B cell (primary cell): ENCODE results near the gene LSS. TPM values are rescaled to one million over a fixed set of nuclear protein-coding genes. Genes with fewer than 3 reads are reported as not detected.

Experiments used
- ATAC-seq: fragments of 200-7000 bp; cut with Tn5 transposase; one replicate; pipeline ENCODE4 v1.10.0; 2021; ENCODE audit warnings: low read depth, mild to moderate bottlenecking, moderate number of reproducible peaks, moderate library complexity
- CTCF ChIA-PET: fragments of 350-600 bp; sonication (Branson Sonifier 250); formaldehyde crosslinking; loops from one replicate; lab custom pipeline; 2021; ENCODE audit warnings: antibody characterized with exemption, inconsistent platforms; lab: Charles Lee
- POLR2A ChIA-PET: fragments of 350-600 bp; sonication (Branson Sonifier 250); formaldehyde crosslinking; loops from one replicate; lab custom pipeline; 2021; ENCODE audit warnings: antibody characterized with exemption; lab: Charles Lee
- DNase-seq: peaks from one replicate; pipeline ENCODE4 v3.0.0; 2013
- H2AFZ ChIP-seq: 2 replicates; pipeline ENCODE4 v1.6.1; 2012; ENCODE audit warnings: mild to moderate bottlenecking, low read depth, low read length; ENCODE audit not compliant: insufficient read depth, poor library complexity, severe bottlenecking
- H3K27ac ChIP-seq, 2 donors: 1 replicate in 1 of 2; 2 replicates in 1 of 2; pipeline ENCODE4 v1.5.1; 2012 to 2013; ENCODE audit warnings: low read length in 2 of 2, mild to moderate bottlenecking in 2 of 2, moderate library complexity in 1 of 2
- H3K27me3 ChIP-seq, 4 experiments: fragments of 200-600 bp in 1 of 4; sonication (generic) in 1 of 4; replicated peaks in 1 of 4; 1 replicate in 2 of 4; 2 replicates in 2 of 4; pipeline versions ENCODE4 v1.6.1 to v1.7.0; 2013 to 2016; ENCODE audit warnings: low read length in 3 of 4, mild to moderate bottlenecking in 2 of 4, mixed read lengths in 1 of 4, moderate library complexity in 1 of 4; ENCODE audit not compliant: insufficient read depth in 4 of 4, control insufficient read depth in 3 of 4; ENCODE audit errors: control extremely low read depth in 1 of 4
- H3K36me3 ChIP-seq, 2 experiments: replicated peaks in 1 of 2; 1 replicate in 1 of 2; 2 replicates in 1 of 2; pipeline versions ENCODE4 v1.6.1 to v1.7.1; 2013; ENCODE audit warnings: low read length in 1 of 2; ENCODE audit not compliant: insufficient read depth in 2 of 2, control insufficient read depth in 1 of 2; ENCODE audit errors: control extremely low read depth in 1 of 2, extremely low read depth in 1 of 2
- H3K4me1 ChIP-seq, 2 donors: fragments of 200-600 bp in 1 of 2; sonication (generic) in 1 of 2; 1 replicate in 1 of 2; 2 replicates in 1 of 2; pipeline versions ENCODE4 v1.5.1 to v1.6.1; 2013 to 2017; ENCODE audit warnings: low read length in 2 of 2; ENCODE audit not compliant: control insufficient read depth in 2 of 2, insufficient read depth in 2 of 2
- H3K4me2 ChIP-seq: replicated peaks from 2 replicates; pipeline ENCODE3; 2012; ENCODE audit warnings: mild to moderate bottlenecking, low read depth, low read length; ENCODE audit not compliant: poor library complexity, severe bottlenecking
- H3K4me3 ChIP-seq, 5 experiments: fragments of 200-600 bp in 1 of 5; sonication (generic) in 1 of 5; 1 replicate in 3 of 5; 2 replicates in 2 of 5; pipeline versions ENCODE4 v1.5.1 to v1.7.0; 2011 to 2016; ENCODE audit warnings: low read length in 4 of 5, mild to moderate bottlenecking in 4 of 5, low read depth in 2 of 5, control low read depth in 1 of 5, moderate library complexity in 1 of 5; ENCODE audit not compliant: insufficient read depth in 1 of 5; ENCODE audit errors: control extremely low read depth in 1 of 5, extremely low read depth in 1 of 5
- H3K79me2 ChIP-seq: fragments of 200-600 bp; sonication (generic); one replicate; pipeline ENCODE4 v1.6.0; 2016; ENCODE audit warnings: low read length; ENCODE audit not compliant: control insufficient read depth, insufficient read depth
- H3K9ac ChIP-seq: fragments of 200-600 bp; sonication (generic); 2 replicates; pipeline ENCODE4 v1.6.1; 2017; ENCODE audit warnings: mild to moderate bottlenecking, low read length, moderate library complexity
- H3K9me3 ChIP-seq, 3 donors: one replicate each; pipeline versions ENCODE4 v1.6.1 to v1.7.1; 2013; ENCODE audit warnings: low read length in 2 of 3; ENCODE audit not compliant: control insufficient read depth in 2 of 3, insufficient read depth in 1 of 3; ENCODE audit errors: control extremely low read depth in 1 of 3
- H4K20me1 ChIP-seq: 2 replicates; pipeline ENCODE4 v1.6.0; 2012; ENCODE audit warnings: mild to moderate bottlenecking, low read length; ENCODE audit not compliant: insufficient read depth, control insufficient read depth, poor library complexity, severe bottlenecking
- H3K27ac Mint-ChIP-seq: one replicate; pipeline ENCODE4 v1.8.0; 2021; ENCODE audit warnings: mixed read lengths
- H3K27me3 Mint-ChIP-seq: one replicate; pipeline ENCODE4 v1.8.0; 2021; ENCODE audit warnings: mixed read lengths
- H3K4me1 Mint-ChIP-seq: one replicate; pipeline ENCODE4 v1.8.0; 2021; ENCODE audit warnings: mixed read lengths
- H3K4me3 Mint-ChIP-seq: one replicate; pipeline ENCODE4 v1.8.0; 2021; ENCODE audit warnings: mixed read lengths
- H3K9me3 Mint-ChIP-seq: one replicate; pipeline ENCODE4 v1.8.0; 2022; ENCODE audit warnings: mixed read lengths; ENCODE audit not compliant: insufficient read depth
- CTCF ChIP-seq: fragments of 200-600 bp; IDR thresholded peaks from one replicate; pipeline ENCODE4 v1.8.0; 2022; ENCODE audit warnings: antibody characterized with exemption, mild to moderate bottlenecking
- EZH2 ChIP-seq: IDR thresholded peaks from 2 replicates; pipeline ENCODE4 v1.6.1; 2012; ENCODE audit warnings: borderline replicate concordance, low read depth, mild to moderate bottlenecking, moderate library complexity, low read length; ENCODE audit not compliant: insufficient read depth, poor library complexity, severe bottlenecking
- WGBS: methylation state at CpG from one replicate; pipeline ENCODE4 v1.1.5; 2013; ENCODE audit warnings: missing lambda C conversion rate; ENCODE audit not compliant: insufficient coverage; 5-methylcytosine and 5-hydroxymethylcytosine counted together
- intact Hi-C: fragments of 100-400 bp; cut with micrococcal nuclease; formaldehyde crosslinking; loops from one replicate; pipeline ENCODE4 v1.10.0; 2022
- polyA plus RNA-seq: library from polyadenylated mRNA; depleted of rRNA; stranded (reverse); fragments of >200 nt; gene quantifications from 2 replicates; pipeline ENCODE4 v1.2.3, GENCODE V29; 2012
- total RNA-seq, 2 donors: library from RNA; stranded (reverse); fragments of 120-200 nt in 1 of 2; gene quantifications; 1 replicate in 1 of 2; 2 replicates in 1 of 2; pipeline versions ENCODE4 v1.2.3 to v1.2.4, GENCODE V29; 2013 to 2022

Gene LSS
- total and polyA plus RNA-seq, 2 donors (not counting 1 experiment from before 2014, with no cell fraction given), result 30.2 to 58.1 TPM

- peaks cover 1 to 89% of the 10 kb centered on the region in 2 experiments for H3K36me3 ChIP-seq
- 63% methylated on average over 6 of the region's 8 CpGs for WGBS
- ChIA-PET CTCF (no interaction called here), POLR2A (interaction anchor here (0.6 kb wide), 1 partner anchor 25 kb away, joined by 5 read pairs; the partner anchor contains the start of gene LSS)
- TF ChIP-seq CTCF (no peak), EZH2 (no peak)
- no peaks in the 10 kb centered on the region for H3K9me3 ChIP-seq
- peak overlapping the region; percentile 68 for H3K4me3 Mint-ChIP-seq
- no peaks in the 10 kb centered on the region for H3K27me3 Mint-ChIP-seq
- H3K79me2 ChIP-seq, result peaks cover 15% of the 10 kb centered on the region
- peaks cover 35% of the 10 kb centered on the region for H3K4me1 Mint-ChIP-seq
- peak overlapping the region; percentile 17 for H3K9ac ChIP-seq
- H3K4me2 ChIP-seq, result peak overlapping the region; percentile 49
- H3K9me3 Mint-ChIP-seq, result no peaks in the 10 kb centered on the region
- H3K27ac ChIP-seq, result peak overlapping the region; percentile 62 to 87
- peak; percentile 77 for ATAC-seq
- H3K27ac Mint-ChIP-seq, result peak overlapping the region; percentile 90
- intact Hi-C loops, result loop anchor here (2.0 kb wide), 1 partner anchor 25 kb away; the partner anchor contains the start of gene LSS
- peak overlapping the region in 1 of 5 experiments; percentile 26 for H3K4me3 ChIP-seq
- H3K4me1 ChIP-seq, result peaks cover 17 to 25% of the 10 kb centered on the region in 2 donors
- peak; percentile 76 for DNase-seq
- H2AFZ ChIP-seq, result peak overlapping the region; percentile 34
- H4K20me1 ChIP-seq, result no peaks in the 10 kb centered on the region
- no peaks in the 10 kb centered on the region for H3K27me3 ChIP-seq
Measured at GRCh38 chr21:46253610-46254124, 25.1 kb upstream of the LSS start.

DNA sequence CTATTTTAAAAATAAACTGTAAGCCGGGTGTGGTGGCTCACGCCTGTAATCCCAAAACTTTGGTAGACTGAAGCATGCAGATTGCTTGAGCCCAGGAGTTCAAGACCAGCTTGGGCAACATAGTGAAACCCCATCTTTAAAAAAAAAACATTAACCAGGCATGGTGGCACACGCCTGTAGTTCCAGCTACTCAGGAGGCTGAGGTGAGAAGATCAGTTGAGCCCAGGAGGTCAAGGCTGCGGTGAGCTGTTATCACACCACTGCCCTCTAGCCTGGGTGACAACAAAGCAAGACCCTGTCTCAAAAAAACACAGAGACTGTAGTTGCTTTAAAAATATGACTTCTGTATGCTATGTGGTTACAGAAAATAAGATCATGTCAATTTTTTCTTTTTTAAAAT, 24.3 kb upstream of the LSS start:
- no peak overlapping the region for H3K9ac ChIP-seq
- H3K4me1 ChIP-seq, result peaks cover 17 to 25% of the 10 kb centered on the region in 2 donors
- Mint-ChIP-seq H3K27ac (peak overlapping the region; percentile 46), H3K27me3 (no peaks in the 10 kb centered on the region), H3K9me3 (no peaks in the 10 kb centered on the region), H3K4me1 (peaks cover 35% of the 10 kb centered on the region), H3K4me3 (no peak overlapping the region)
- no peak overlapping the region for H3K4me2 ChIP-seq
- H3K36me3 ChIP-seq, result peaks cover 1 to 85% of the 10 kb centered on the region in 2 experiments
- intact Hi-C loops, result no loop called here
- no CpG with 5 or more reads among the region's 4 CpGs for WGBS
- POLR2A ChIA-PET, result interaction anchor here (0.7 kb wide), 1 partner anchor 17 kb away, joined by 3 read pairs; no protein-coding TSS in a partner anchor
- ATAC-seq, result no peak
- CTCF ChIA-PET, result interaction anchor here (0.6 to 0.7 kb wide), 2 partner anchors 18 to 1859 kb away, joined by 4 read pairs; no protein-coding TSS in a partner anchor
- H3K27ac ChIP-seq, result peak overlapping the region; percentile 62 to 87
- TF ChIP-seq CTCF (no peak), EZH2 (no peak)
- H3K4me3 ChIP-seq, result no peak overlapping the region
- H3K9me3 ChIP-seq, result no peaks in the 10 kb centered on the region
- H3K79me2 ChIP-seq, result peaks cover 22% of the 10 kb centered on the region
- no peaks in the 10 kb centered on the region for H3K27me3 ChIP-seq
- H4K20me1 ChIP-seq, result no peaks in the 10 kb centered on the region
- no peak overlapping the region for H2AFZ ChIP-seq
- DNase-seq, result no peak
